AG04449 (cell line): ENCODE data around the gene ELL3.
A peak's percentile ranks its signal among the peaks of the same experiment; 100 is the strongest.

Source experiments
- CTCF ChIA-PET: fragments of 350-600 bp; formaldehyde crosslinking; extraction: SDS; loops from one replicate; lab custom pipeline; 2021; ENCODE audit warnings: antibody characterized with exemption; lab: Yijun Ruan, JAX
- POLR2A ChIA-PET: fragments of 400-600, 350-600 bp; formaldehyde crosslinking; extraction: SDS; loops from one replicate; lab custom pipeline; 2020; ENCODE audit warnings: antibody characterized with exemption, inconsistent platforms; lab: Yijun Ruan, JAX
- DNase-seq: peaks from one replicate; pipeline ENCODE4 v3.0.0-alpha.2; 2010; ENCODE audit warnings: low read depth, low spot score
- H3K4me3 ChIP-seq: 2 replicates; pipeline ENCODE4 v1.5.1; 2011; ENCODE audit warnings: low read depth, mild to moderate bottlenecking, control low read depth, low read length
- TF ChIP-seq, protein P1 (sequence below): IDR thresholded peaks from one replicate; pipeline ENCODE4 v1.5.1; 2011; ENCODE audit warnings: mild to moderate bottlenecking, moderate library complexity, low read length, control low read depth, inconsistent platforms; ENCODE audit not compliant: insufficient read depth; ENCODE audit errors: missing control alignments

Gene ELL3

DNA sequence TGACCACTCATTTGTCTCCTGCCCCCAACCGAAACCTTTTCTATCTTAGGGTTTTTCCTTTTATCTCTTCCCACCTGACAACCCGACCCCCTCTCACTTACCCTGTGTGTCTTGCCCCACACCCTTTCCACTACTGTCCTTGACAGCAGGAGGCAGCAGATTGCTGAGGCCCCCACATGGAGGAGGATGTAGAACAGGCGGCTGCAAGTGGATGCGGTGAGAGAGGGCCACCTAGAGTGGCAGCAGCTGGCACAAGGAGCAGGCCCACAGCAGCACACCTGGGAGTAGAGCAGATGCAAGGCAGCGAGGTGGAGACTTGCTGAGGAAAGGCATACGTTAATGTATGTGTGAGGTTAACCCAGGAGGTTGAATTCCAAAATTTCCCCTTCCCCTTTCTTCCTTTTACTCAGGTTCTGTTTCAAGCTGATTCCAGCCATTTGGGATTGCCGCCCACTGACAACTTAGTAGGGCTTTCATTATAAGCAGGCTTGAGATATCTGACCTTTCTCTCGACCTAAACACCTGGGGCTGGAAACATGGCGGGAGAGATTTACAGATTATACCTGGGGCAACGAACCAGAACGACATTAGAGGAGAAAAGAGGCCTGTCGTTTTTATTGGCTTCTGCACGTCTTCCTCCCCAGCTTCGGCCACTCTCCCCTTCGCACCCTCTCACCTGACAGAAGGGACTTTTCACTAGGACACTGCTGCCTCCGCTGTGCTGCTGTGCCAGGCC, 22.6 kb upstream of the ELL3 start:
- TF ChIP-seq, protein P1, sequence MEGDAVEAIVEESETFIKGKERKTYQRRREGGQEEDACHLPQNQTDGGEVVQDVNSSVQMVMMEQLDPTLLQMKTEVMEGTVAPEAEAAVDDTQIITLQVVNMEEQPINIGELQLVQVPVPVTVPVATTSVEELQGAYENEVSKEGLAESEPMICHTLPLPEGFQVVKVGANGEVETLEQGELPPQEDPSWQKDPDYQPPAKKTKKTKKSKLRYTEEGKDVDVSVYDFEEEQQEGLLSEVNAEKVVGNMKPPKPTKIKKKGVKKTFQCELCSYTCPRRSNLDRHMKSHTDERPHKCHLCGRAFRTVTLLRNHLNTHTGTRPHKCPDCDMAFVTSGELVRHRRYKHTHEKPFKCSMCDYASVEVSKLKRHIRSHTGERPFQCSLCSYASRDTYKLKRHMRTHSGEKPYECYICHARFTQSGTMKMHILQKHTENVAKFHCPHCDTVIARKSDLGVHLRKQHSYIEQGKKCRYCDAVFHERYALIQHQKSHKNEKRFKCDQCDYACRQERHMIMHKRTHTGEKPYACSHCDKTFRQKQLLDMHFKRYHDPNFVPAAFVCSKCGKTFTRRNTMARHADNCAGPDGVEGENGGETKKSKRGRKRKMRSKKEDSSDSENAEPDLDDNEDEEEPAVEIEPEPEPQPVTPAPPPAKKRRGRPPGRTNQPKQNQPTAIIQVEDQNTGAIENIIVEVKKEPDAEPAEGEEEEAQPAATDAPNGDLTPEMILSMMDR, result no peak
- DNase-seq, result no peak
- CTCF ChIA-PET, result no interaction called here
- POLR2A ChIA-PET, result no interaction called here
- H3K4me3 ChIP-seq, result no peak overlapping the region

DNA sequence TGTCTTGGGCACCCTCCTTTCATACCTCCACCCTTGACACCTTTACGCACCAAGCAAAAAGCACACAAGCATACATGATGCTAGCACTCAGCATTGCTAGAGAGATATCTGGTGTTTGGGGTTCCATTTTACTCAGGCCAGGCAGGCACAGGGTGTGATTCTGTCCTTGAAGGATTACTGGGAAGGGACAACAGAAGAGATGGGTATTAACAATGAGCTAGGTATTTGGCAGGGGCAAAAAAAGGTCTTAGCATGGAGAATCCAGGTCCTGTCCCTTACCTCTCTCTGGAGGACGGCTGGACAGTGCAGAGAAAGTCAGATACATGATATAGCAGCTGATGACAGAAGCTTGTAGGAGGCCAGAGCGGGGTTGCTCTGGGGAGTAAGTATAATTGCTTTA, 19.8 kb upstream of the ELL3 start:
- no peak for DNase-seq
- ChIA-PET POLR2A (interaction anchor here (1.1 kb wide), 1 partner anchor 28 kb away, joined by 3 read pairs; the partner anchor contains the start of gene MFAP1), CTCF (interaction anchor here (3.9 to 4.1 kb wide), 2 partner anchors 19 to 25 kb away, joined by 17 to 20 read pairs; partner anchors contain the start of gene ELL3)
- no peak overlapping the region for H3K4me3 ChIP-seq
- TF ChIP-seq, protein P1, result no peak

DNA sequence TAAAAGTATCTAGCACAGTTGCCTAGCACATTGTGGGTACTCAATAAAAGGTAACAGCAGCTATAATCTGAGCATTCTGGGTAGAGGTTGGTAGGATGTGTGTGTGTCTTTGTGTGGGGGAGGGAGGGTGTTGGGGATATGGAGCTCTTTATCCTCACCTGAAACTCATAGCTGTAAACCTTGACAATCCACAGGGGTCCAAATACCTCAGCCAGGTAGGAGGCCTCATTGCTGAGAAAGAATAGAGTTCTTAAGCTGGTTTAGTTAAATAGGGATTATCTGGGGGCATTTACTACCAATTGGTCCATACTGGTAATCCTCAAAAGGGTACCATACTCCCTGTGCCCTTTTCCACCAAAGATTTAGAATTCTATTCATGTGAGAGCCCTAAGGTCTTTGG, 19.2 kb upstream of the ELL3 start:
- ChIA-PET POLR2A (interaction anchor here (0.7 to 1.5 kb wide), 2 partner anchors 19 to 1530 kb away, joined by 3 read pairs; partner anchors contain the start of gene ELL3), CTCF (interaction anchor here (0.8 to 4.1 kb wide), 3 partner anchors 9 to 25 kb away, joined by 3 to 20 read pairs (median 17); partner anchors contain the start of gene ELL3)
- TF ChIP-seq, protein P1, result no peak
- no peak for DNase-seq
- H3K4me3 ChIP-seq, result no peak overlapping the region

DNA sequence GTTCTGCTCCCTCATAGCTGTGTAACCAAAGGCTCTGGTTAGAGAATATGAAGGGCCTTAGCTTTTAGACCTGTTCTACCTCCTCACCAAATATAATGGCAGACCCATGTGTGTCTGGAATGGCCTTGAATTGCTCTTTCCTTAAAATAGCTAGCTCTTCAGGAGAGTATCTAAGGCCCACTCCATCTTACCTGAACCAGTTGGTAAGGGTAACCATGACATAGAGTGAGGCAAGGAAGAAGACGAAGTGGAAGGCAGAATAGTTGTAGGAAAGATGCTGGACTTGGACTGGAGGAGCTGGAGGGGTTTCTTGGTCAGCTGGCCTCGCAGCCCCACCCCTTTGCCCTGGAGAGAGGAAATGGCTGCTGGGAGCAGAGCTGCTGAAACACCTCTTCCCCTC, 18.4 kb upstream of the ELL3 start:
- TF ChIP-seq, protein P1, result no peak
- no peak for DNase-seq
- POLR2A ChIA-PET, result interaction anchor here (1.5 kb wide), 1 partner anchor 18 kb away, joined by 3 read pairs; the partner anchor contains the start of gene ELL3
- no peak overlapping the region for H3K4me3 ChIP-seq
- CTCF ChIA-PET, result interaction anchor here (0.8 to 4.1 kb wide), 3 partner anchors 10 to 24 kb away, joined by 3 to 20 read pairs (median 17); partner anchors contain the start of gene ELL3

DNA sequence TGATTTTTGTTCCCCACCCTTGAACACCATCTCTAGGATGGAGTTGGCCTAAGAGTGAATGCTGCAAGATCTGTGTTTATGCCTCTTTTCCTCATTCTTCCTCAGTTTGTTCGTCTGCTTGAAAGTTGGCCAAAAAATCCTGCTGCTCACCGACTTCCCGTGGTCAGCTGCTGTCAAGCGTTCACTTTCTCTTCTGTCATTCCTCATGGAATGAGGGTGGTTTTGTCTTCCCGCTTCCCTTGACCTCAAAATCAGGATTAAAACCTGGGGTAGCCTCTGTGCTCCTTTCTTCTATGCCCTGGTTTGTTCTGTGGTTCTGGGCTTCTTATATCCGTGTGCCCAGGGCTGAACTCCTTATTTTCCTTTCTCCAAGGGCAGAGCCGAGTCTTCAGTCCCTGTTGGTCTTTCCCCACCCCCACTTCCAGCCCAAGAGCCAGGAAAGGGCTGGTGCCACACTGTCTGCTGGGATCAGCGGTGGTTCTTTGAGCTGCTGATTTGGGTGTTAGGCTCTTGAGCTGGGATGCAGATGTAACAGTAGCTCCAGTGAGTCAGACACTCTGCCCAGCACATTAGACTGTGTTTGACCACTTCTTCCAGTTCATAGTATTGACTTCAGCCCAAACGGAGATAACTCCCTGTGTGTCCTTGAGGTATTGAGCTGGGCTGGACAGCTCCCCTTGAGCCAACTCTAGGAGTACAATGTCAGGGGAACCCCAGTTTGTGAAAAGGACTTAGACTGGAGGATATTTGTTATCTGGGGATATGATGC, 17.7 kb upstream of the ELL3 start:
- peak overlapping the region; percentile 6; the same call in 1 of the 2 replicates for H3K4me3 ChIP-seq
- ChIA-PET CTCF (interaction anchor here (3.9 to 4.1 kb wide), 2 partner anchors 17 to 23 kb away, joined by 17 to 20 read pairs; partner anchors contain the start of gene ELL3), POLR2A (interaction anchor here (1.5 kb wide), 1 partner anchor 18 kb away, joined by 3 read pairs; the partner anchor contains the start of gene ELL3)
- TF ChIP-seq, protein P1, result no peak
- DNase-seq, result no peak

DNA sequence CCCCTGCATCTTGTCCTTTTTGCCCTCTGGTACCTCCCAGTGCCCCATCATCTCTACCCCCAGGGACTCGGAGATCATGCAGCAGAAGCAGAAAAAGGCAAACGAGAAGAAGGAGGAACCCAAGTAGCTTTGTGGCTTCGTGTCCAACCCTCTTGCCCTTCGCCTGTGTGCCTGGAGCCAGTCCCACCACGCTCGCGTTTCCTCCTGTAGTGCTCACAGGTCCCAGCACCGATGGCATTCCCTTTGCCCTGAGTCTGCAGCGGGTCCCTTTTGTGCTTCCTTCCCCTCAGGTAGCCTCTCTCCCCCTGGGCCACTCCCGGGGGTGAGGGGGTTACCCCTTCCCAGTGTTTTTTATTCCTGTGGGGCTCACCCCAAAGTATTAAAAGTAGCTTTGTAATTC, 16.9 kb upstream of the ELL3 start:
- ChIA-PET CTCF (interaction anchor here (3.9 to 4.1 kb wide), 2 partner anchors 16 to 22 kb away, joined by 17 to 20 read pairs; partner anchors contain the start of gene ELL3), POLR2A (interaction anchor here (0.7 to 1.0 kb wide), 3 partner anchors 16 to 277 kb away, joined by 3 to 5 read pairs (median 4); partner anchors contain the start of gene MFAP1)
- TF ChIP-seq, protein P1, result no peak
- DNase-seq, result no peak
- H3K4me3 ChIP-seq, result peak overlapping the region; percentile 100
